HepG2 (cell line): ENCODE measurements around the gene BICDL1. TPM values are rescaled to one million over a fixed set of nuclear protein-coding genes. Genes with fewer than 3 reads are reported as not detected.

ENCODE experiments used
- FIP1L1 ChIP-seq: fragments of 200-400 bp; formaldehyde crosslinking; IDR thresholded peaks from 2 replicates; pipeline ENCODE4 v1.6.1; 2018; ENCODE audit warnings: low read depth, mild to moderate bottlenecking, low read length, moderate library complexity, borderline replicate concordance; ENCODE audit not compliant: insufficient read depth
- HOXA5 ChIP-seq: sonication (generic); formaldehyde crosslinking; IDR thresholded peaks from 2 replicates; pipeline ENCODE4 v1.4.0; 2020; ENCODE audit warnings: missing genetic modification reagents
- HOXA7 ChIP-seq: sonication (generic); formaldehyde crosslinking; IDR thresholded peaks from 2 replicates; pipeline ENCODE4 v1.8.1; 2022; ENCODE audit warnings: mild to moderate bottlenecking, missing genetic modification reagents, moderate library complexity
- IRX3 ChIP-seq: sonication (generic); formaldehyde crosslinking; IDR thresholded peaks from 2 replicates; pipeline ENCODE4 v1.8.1; 2023; ENCODE audit warnings: mild to moderate bottlenecking, low read depth, missing genetic modification reagents, borderline replicate concordance
- KLF15 ChIP-seq: sonication (generic); formaldehyde crosslinking; IDR thresholded peaks from 2 replicates; pipeline ENCODE4 v1.8.1; 2023; ENCODE audit warnings: borderline replicate concordance, mild to moderate bottlenecking, inconsistent platforms, missing genetic modification reagents, mixed read lengths
- KLF6 ChIP-seq: IDR thresholded peaks from 2 replicates; pipeline ENCODE4 v1.8.0; 2016; ENCODE audit warnings: missing biosample characterization, missing genetic modification reagents
- MAFF ChIP-seq: IDR thresholded peaks from 2 replicates; pipeline ENCODE4 v1.6.1; 2011; ENCODE audit warnings: low read depth, low read length, improper control_type of control experiment
- NFATC3 ChIP-seq: sonication (generic); formaldehyde crosslinking; IDR thresholded peaks from 2 replicates; pipeline ENCODE4 v1.5.1; 2020; ENCODE audit warnings: mild to moderate bottlenecking, missing genetic modification reagents
- PHF20 ChIP-seq: sonication (generic); formaldehyde crosslinking; IDR thresholded peaks from 2 replicates; pipeline ENCODE4 v1.5.0; 2020; ENCODE audit warnings: mild to moderate bottlenecking, missing genetic modification reagents
- SATB2 ChIP-seq: sonication (generic); formaldehyde crosslinking; IDR thresholded peaks from 2 replicates; pipeline ENCODE4 v1.5.0; 2020; ENCODE audit warnings: missing genetic modification reagents
- TAF1 ChIP-seq: sonication (generic); formaldehyde crosslinking; IDR thresholded peaks from 2 replicates; pipeline ENCODE4 v1.4.0; 2020; ENCODE audit warnings: missing genetic modification reagents
- ZBTB7A ChIP-seq: sonication (generic); formaldehyde crosslinking; IDR thresholded peaks from 2 replicates; pipeline ENCODE4 v1.8.0; 2022; ENCODE audit warnings: mild to moderate bottlenecking, missing genetic modification reagents
- ZNF510 ChIP-seq: sonication (generic); formaldehyde crosslinking; IDR thresholded peaks from 2 replicates; pipeline ENCODE4 v1.4.0; 2020; ENCODE audit warnings: low read depth, mild to moderate bottlenecking, missing genetic modification reagents
- ZNF713 ChIP-seq: sonication (generic); formaldehyde crosslinking; IDR thresholded peaks from 2 replicates; pipeline ENCODE4 v1.4.0; 2020; ENCODE audit warnings: mild to moderate bottlenecking, missing genetic modification reagents
- ZNF766 ChIP-seq: sonication (generic); formaldehyde crosslinking; IDR thresholded peaks from 2 replicates; pipeline ENCODE4 v1.5.0; 2020; ENCODE audit warnings: missing genetic modification reagents, borderline replicate concordance
- ZNF879 ChIP-seq: sonication (generic); formaldehyde crosslinking; IDR thresholded peaks from 2 replicates; pipeline ENCODE4 v1.8.1; 2023; ENCODE audit warnings: missing genetic modification reagents
- polyA plus RNA-seq, 8 experiments: library from polyadenylated mRNA; depleted of rRNA in 3 of 8; stranded (reverse) in 7 of 8; unstranded in 1 of 8; fragments of >200 nt; fragmentation: Illumina TruSeq in 4 of 8; extraction: Trizol in 4 of 8; gene quantifications; 2 replicates each; pipeline versions ENCODE4 v1.2.1 to v1.2.3, GENCODE V29; 2011 to 2016; ENCODE audit warnings: low read depth in 4 of 8, missing spikeins in 1 of 8, mixed read lengths in 1 of 8; ENCODE audit not compliant: insufficient read depth in 1 of 8
- total RNA-seq, 5 experiments: library from RNA; depleted of rRNA; stranded (reverse); fragments of >200 nt; fragmentation: Illumina TruSeq; extraction: Trizol; gene quantifications; 2 replicates each; pipeline ENCODE4 v1.2.3, GENCODE V29; 2016; ENCODE audit warnings: low read depth in 1 of 5
- TF ChIP-seq, protein P1 (sequence below): sonication (generic); formaldehyde crosslinking; conservative IDR thresholded peaks from 2 replicates; pipeline ENCODE4 v1.4.0; 2020; ENCODE audit warnings: missing genetic modification reagents
- TF ChIP-seq, protein P2 (sequence below): fragments of 450-650 bp; IDR thresholded peaks from 2 replicates; pipeline ENCODE4 v1.6.1; 2016
- TF ChIP-seq, protein P3 (sequence below): sonication (generic); formaldehyde crosslinking; IDR thresholded peaks from 2 replicates; pipeline ENCODE4 v1.4.0; 2020; ENCODE audit warnings: missing genetic modification reagents
- TF ChIP-seq, protein P4 (sequence below): sonication (generic); formaldehyde crosslinking; IDR thresholded peaks from 2 replicates; pipeline ENCODE4 v1.4.0; 2020; ENCODE audit warnings: mild to moderate bottlenecking, missing genetic modification reagents, borderline replicate concordance
- TF ChIP-seq, protein P5 (sequence below): sonication (generic); formaldehyde crosslinking; IDR thresholded peaks from 2 replicates; pipeline ENCODE4 v1.8.0; 2022; ENCODE audit warnings: missing genetic modification reagents, low read depth, mild to moderate bottlenecking, borderline replicate concordance

Gene BICDL1
- total and polyA plus RNA-seq, 2 of the 13 experiments (the other 11 are each of a cell fraction or from before 2014, with no cell fraction given) = 3.6 to 9.7 TPM

DNA sequence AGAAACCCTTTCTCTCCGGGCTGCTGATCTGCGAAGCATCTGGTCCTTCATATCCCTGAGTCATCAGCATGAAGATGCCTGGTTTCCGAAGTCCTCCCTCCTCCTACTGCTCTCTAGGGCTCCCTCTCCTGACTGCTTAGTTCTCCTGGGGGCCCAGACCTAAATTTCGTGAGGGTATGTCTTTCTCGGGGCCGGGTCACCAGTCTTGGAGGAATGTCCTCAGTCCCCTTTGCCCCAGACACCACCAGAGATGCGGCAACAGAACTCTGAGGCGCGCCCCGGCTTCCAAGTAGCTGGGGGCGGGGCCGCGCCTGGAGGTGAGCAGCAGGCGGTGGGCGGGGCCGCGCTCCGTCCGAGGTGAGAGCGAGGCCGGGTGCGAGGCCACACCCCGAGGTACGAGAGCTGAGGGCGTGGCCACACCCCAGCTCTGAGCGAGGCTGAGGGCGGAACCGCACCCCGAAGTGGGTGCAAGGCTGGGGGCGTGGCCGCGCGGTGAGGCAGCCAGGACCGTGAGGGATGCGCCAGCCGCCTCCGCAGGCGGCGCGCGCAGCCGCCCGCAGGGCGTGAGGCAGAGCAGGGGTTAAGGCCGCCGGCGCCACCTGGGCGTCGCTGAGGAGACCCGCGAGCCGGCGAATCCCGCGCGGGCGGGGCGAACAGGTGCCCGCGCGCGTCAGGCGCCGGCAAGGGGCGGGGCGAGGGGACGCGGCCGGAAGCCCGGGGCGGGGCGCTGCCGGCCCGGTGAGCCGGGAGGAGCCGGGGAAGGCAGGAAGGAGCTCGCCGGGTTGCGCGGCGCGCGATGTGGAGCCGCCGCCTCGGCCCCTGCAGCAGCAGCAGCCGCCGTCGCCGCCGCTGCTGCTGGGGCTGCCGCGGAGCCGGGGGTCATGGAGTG is at the start of gene BICDL1 (continued):
- TF ChIP-seq, protein P1, sequence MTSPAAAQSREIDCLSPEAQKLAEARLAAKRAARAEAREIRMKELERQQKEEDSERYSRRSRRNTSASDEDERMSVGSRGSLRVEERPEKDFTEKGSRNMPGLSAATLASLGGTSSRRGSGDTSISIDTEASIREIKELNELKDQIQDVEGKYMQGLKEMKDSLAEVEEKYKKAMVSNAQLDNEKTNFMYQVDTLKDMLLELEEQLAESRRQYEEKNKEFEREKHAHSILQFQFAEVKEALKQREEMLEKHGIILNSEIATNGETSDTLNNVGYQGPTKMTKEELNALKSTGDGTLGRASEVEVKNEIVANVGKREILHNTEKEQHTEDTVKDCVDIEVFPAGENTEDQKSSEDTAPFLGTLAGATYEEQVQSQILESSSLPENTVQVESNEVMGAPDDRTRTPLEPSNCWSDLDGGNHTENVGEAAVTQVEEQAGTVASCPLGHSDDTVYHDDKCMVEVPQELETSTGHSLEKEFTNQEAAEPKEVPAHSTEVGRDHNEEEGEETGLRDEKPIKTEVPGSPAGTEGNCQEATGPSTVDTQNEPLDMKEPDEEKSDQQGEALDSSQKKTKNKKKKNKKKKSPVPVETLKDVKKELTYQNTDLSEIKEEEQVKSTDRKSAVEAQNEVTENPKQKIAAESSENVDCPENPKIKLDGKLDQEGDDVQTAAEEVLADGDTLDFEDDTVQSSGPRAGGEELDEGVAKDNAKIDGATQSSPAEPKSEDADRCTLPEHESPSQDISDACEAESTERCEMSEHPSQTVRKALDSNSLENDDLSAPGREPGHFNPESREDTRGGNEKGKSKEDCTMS (CRISPR knock-in tag) = no peak
- TF ChIP-seq ZNF713 (CRISPR knock-in tag) (no peak), HOXA7 (CRISPR knock-in tag) (no peak), NFATC3 (CRISPR knock-in tag) (no peak), MAFF (peak; percentile 48; the same call in 1 of the 2 replicates), SATB2 (CRISPR knock-in tag) (no peak), PHF20 (CRISPR knock-in tag) (no peak), KLF6 (0 out of 2 replicates have a peak, but pooled peaks have one; percentile 36), FIP1L1 (no peak), TAF1 (CRISPR knock-in tag) (no peak), ZNF510 (CRISPR knock-in tag) (no peak), ZBTB7A (CRISPR knock-in tag) (no peak), ZNF879 (no peak), KLF15 (no peak), HOXA5 (CRISPR knock-in tag) (no peak), ZNF766 (CRISPR knock-in tag) (peak; percentile 23; the same call in 1 of the 2 replicates), IRX3 (CRISPR knock-in tag) (peak; percentile 27; the same call in 1 of the 2 replicates)
- TF ChIP-seq, protein P2, sequence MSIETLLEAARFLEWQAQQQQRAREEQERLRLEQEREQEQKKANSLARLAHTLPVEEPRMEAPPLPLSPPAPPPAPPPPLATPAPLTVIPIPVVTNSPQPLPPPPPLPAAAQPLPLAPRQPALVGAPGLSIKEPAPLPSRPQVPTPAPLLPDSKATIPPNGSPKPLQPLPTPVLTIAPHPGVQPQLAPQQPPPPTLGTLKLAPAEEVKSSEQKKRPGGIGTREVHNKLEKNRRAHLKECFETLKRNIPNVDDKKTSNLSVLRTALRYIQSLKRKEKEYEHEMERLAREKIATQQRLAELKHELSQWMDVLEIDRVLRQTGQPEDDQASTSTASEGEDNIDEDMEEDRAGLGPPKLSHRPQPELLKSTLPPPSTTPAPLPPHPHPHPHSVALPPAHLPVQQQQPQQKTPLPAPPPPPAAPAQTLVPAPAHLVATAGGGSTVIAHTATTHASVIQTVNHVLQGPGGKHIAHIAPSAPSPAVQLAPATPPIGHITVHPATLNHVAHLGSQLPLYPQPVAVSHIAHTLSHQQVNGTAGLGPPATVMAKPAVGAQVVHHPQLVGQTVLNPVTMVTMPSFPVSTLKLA = no peak
- TF ChIP-seq, protein P3, sequence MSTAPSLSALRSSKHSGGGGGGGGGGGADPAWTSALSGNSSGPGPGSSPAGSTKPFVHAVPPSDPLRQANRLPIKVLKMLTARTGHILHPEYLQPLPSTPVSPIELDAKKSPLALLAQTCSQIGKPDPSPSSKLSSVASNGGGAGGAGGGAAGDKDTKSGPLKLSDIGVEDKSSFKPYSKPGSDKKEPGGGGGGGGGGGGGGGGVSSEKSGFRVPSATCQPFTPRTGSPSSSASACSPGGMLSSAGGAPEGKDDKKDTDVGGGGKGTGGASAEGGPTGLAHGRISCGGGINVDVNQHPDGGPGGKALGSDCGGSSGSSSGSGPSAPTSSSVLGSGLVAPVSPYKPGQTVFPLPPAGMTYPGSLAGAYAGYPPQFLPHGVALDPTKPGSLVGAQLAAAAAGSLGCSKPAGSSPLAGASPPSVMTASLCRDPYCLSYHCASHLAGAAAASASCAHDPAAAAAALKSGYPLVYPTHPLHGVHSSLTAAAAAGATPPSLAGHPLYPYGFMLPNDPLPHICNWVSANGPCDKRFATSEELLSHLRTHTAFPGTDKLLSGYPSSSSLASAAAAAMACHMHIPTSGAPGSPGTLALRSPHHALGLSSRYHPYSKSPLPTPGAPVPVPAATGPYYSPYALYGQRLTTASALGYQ (CRISPR knock-in tag) = no peak
- TF ChIP-seq, protein P4, sequence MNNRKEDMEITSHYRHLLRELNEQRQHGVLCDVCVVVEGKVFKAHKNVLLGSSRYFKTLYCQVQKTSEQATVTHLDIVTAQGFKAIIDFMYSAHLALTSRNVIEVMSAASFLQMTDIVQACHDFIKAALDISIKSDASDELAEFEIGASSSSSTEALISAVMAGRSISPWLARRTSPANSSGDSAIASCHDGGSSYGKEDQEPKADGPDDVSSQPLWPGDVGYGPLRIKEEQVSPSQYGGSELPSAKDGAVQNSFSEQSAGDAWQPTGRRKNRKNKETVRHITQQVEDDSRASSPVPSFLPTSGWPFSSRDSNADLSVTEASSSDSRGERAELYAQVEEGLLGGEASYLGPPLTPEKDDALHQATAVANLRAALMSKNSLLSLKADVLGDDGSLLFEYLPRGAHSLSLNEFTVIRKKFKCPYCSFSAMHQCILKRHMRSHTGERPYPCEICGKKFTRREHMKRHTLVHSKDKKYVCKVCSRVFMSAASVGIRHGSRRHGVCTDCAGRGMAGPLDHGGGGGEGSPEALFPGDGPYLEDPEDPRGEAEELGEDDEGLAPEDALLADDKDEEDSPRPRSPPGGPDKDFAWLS (CRISPR knock-in tag) = 0 out of 2 replicates have a peak, but pooled peaks have one; percentile 14
- TF ChIP-seq, protein P5, sequence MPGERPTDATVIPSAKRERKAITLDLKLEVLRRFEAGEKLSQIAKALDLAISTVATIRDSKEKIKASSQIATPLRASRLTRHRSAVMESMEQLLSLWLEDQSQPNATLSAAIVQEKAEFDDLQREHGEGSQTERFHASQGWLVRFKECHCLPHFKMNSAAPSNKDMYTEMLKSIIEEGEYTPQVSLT (CRISPR knock-in tag) = no peak
